ENCODE results near the gene TAS2R40. TPM values are rescaled to one million over a fixed set of nuclear protein-coding genes. Genes with fewer than 3 reads are reported as not detected.
A peak's percentile ranks its signal among the peaks of the same experiment; 100 is the strongest.

The TAS2R40 gene
- total RNA-seq, 2 experiments from 2014 or later, result not detected

DNA sequence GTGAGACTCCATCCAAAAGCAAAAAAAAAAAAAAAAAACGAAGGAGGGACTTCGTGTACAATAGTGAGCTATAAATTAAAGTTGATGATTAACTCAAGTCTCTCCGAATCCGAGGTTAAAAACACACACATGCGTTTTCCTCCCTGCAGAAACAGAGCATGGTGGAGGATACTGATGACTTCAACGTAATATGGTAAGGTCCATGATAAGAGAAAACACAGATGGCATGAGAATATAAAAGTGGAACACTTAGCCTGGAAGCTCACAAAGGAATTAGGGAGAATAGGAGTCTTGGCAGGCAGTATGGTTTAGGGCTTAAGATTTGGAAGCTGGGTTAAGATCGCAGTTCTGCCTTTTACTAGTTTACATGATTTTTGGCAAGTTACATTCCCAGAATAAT lies 21.3 kb downstream of the TAS2R40 start:
- no peaks in the 10 kb centered on the region for H3K27me3 Mint-ChIP-seq
- no peak overlapping the region for H3K4me3 Mint-ChIP-seq
- no peak overlapping the region for H3K27ac Mint-ChIP-seq
- ATAC-seq, result no peak
- peaks cover 27% of the 10 kb centered on the region for H3K36me3 Mint-ChIP-seq
- H3K9me3 Mint-ChIP-seq (ENCODE audit: low read depth), result peaks cover 6% of the 10 kb centered on the region
- CTCF ChIA-PET, result interaction anchor here (0.6 to 7.6 kb wide), 10 partner anchors 14 to 1123 kb away, joined by 3 to 89 read pairs (median 4); partner anchors contain the start of genes CASP2, EPHA1 and GSTK1
- H3K4me1 Mint-ChIP-seq, result peaks cover 71% of the 10 kb centered on the region
- no peak for DNase-seq

DNA sequence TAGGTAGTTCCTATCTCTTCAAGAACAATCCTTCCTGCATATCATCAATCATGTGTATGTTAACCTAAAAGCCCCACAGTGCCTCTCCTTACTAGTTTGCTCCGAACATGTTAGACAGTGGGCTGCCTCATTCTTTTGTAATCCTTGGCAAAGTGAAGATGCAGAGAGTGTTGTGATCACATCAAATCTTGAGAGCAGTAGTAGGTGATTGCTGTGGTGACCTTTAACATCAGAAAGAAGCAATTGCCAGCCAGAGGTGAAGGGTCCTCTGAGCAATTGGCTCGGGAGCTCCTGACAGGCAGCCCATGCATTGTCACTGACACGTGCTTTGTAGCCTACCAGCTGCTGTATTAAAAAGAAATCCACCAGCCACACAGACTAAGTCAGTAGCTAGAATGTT lies 21.8 kb downstream of the TAS2R40 start:
- H3K9me3 Mint-ChIP-seq (ENCODE audit: low read depth), result peaks cover 6% of the 10 kb centered on the region
- peak overlapping the region; percentile 82 for H3K27ac Mint-ChIP-seq
- H3K27me3 Mint-ChIP-seq, result no peaks in the 10 kb centered on the region
- H3K4me3 Mint-ChIP-seq, result no peak overlapping the region
- peaks cover 75% of the 10 kb centered on the region for H3K4me1 Mint-ChIP-seq
- H3K36me3 Mint-ChIP-seq, result peaks cover 30% of the 10 kb centered on the region
- DNase-seq, result no peak
- CTCF ChIA-PET, result interaction anchor here (0.6 to 7.6 kb wide), 10 partner anchors 14 to 1124 kb away, joined by 3 to 89 read pairs (median 4); partner anchors contain the start of genes CASP2, EPHA1 and GSTK1
- no peak for ATAC-seq

DNA sequence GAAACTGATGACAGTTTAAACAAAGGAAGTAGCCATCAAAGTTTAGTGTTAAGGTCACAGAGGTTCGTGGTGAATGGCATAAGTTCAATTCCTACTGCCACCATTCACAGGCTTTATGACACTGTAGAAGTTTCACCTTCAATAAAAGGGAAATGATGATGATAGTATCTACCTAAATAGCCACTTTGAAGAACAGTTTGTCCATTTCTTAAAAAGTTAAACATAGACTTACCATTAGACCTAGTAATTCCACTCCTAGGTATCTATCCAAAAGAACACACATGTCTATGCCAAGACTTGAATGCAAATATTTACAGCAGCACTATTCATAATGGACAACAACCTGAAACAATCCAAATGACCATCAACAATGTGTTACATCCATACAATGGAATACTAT lies 22.5 kb downstream of the TAS2R40 start:
- CTCF ChIA-PET, result interaction anchor here (1.0 to 7.6 kb wide), 10 partner anchors 13 to 492 kb away, joined by 3 to 89 read pairs (median 5); partner anchors contain the start of genes CASP2, EPHA1 and GSTK1
- no peak for DNase-seq

DNA sequence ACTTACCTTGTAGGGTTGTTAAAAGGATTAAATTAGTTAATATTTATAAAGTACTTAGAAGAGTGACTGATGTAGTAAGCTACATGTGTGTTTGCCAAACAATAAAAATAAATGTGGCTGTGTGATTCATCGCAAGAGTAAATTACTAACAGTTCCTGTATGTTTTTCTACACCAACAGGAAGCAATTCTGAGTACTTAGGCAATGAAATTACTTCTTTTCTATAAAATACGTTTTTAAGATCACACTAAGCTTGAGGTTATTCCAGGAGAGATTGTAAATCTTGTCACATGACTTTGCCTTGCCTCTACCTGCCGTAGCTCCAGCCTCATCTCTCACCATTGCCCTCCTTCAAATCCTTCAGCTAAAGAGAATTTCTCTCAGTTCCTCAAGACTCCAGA lies 23.3 kb downstream of the TAS2R40 start:
- CTCF ChIA-PET, result interaction anchor here (0.8 to 7.6 kb wide), 8 partner anchors 12 to 237 kb away, joined by 3 to 89 read pairs (median 6); partner anchors contain the start of genes CASP2 and GSTK1
- peak overlapping the region; percentile 82 for H3K27ac Mint-ChIP-seq
- DNase-seq, result no peak
- peaks cover 10% of the 10 kb centered on the region for H3K9me3 Mint-ChIP-seq (ENCODE audit: low read depth)
- peaks cover 78% of the 10 kb centered on the region for H3K4me1 Mint-ChIP-seq
- H3K4me3 Mint-ChIP-seq, result peak overlapping the region; percentile 14
- H3K27me3 Mint-ChIP-seq, result no peaks in the 10 kb centered on the region
- ATAC-seq, result peak; percentile 73
- H3K36me3 Mint-ChIP-seq, result peaks cover 42% of the 10 kb centered on the region

More for the DNA sequence above, 22.5 kb downstream of the TAS2R40 start:
- peaks cover 77% of the 10 kb centered on the region for H3K4me1 Mint-ChIP-seq
- no peak overlapping the region for H3K4me3 Mint-ChIP-seq
- H3K36me3 Mint-ChIP-seq, result peaks cover 35% of the 10 kb centered on the region
- no peak for ATAC-seq
- no peaks in the 10 kb centered on the region for H3K27me3 Mint-ChIP-seq
- peaks cover 6% of the 10 kb centered on the region for H3K9me3 Mint-ChIP-seq (ENCODE audit: low read depth)
- peak overlapping the region; percentile 82 for H3K27ac Mint-ChIP-seq

DNA sequence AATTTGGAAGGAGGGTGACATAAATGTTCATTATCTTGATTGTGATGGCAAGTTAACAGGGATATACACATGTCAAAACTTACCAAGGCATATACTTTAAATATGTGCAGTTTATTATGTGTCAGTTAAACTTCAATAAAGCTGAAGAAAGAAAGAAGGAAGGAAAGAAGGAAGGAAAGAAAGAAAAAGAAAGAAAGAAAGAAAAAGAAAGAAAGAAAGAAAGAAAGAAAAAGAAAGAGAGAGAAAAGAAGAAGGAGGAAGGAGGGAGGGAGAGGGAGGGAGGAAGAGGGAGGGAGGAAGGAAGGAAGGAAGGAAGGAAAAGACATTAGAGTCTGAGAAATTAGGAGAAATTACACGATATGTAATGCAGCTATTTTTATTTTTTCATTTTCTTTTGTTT lies 25.5 kb downstream of the TAS2R40 start:
- ATAC-seq, result no peak
- no peak for DNase-seq
- peaks cover 84% of the 10 kb centered on the region for H3K4me1 Mint-ChIP-seq
- H3K9me3 Mint-ChIP-seq (ENCODE audit: low read depth), result peaks cover 12% of the 10 kb centered on the region
- peak overlapping the region; percentile 22 for H3K27ac Mint-ChIP-seq
- H3K36me3 Mint-ChIP-seq, result peaks cover 55% of the 10 kb centered on the region
- no peak overlapping the region for H3K4me3 Mint-ChIP-seq
- H3K27me3 Mint-ChIP-seq, result no peaks in the 10 kb centered on the region
- CTCF ChIA-PET, result interaction anchor here (1.0 to 4.6 kb wide), 2 partner anchors 10 to 133 kb away, joined by 4 to 31 read pairs; no protein-coding TSS in a partner anchor

DNA sequence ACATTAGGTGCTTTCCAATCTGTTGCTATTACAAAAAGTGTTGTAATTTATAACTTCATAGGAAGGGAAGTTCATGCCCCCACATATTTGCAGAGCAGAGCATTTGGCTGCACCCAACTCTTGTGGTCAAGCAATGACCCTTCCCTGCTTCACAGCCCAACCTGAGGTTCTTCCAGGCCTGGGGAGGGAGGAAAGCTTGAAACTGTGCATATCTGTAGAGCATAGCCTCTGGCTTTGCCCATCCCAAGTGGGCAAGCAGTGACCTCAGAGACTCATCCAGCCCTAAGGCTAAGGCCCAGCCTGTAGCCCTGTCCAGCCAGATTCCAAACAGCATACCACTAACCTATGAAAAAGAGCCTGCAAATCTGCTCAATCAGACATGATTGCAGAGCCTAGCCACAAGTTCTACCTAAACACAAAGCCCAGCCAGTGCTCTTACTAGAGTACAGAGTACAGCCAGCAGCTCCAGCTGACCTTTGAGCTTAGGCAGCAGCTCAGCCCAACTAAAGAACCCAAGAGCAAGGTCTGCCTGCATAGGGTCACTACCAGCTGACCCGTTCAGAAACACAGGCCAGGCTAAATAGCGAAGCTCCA lies 27.0 kb downstream of the TAS2R40 start:
- peaks cover 18% of the 10 kb centered on the region for H3K9me3 Mint-ChIP-seq (ENCODE audit: low read depth)
- no peak for ATAC-seq
- peaks cover 64% of the 10 kb centered on the region for H3K36me3 Mint-ChIP-seq
- peaks cover 85% of the 10 kb centered on the region for H3K4me1 Mint-ChIP-seq
- no peak overlapping the region for H3K4me3 Mint-ChIP-seq
- H3K27me3 Mint-ChIP-seq, result no peaks in the 10 kb centered on the region
- no peak for DNase-seq
- peak overlapping the region; percentile 25 for H3K27ac Mint-ChIP-seq
- CTCF ChIA-PET, result interaction anchor here (0.9 to 4.6 kb wide), 6 partner anchors 8 to 57 kb away, joined by 4 to 31 read pairs (median 8); partner anchors contain the start of gene GSTK1

DNA sequence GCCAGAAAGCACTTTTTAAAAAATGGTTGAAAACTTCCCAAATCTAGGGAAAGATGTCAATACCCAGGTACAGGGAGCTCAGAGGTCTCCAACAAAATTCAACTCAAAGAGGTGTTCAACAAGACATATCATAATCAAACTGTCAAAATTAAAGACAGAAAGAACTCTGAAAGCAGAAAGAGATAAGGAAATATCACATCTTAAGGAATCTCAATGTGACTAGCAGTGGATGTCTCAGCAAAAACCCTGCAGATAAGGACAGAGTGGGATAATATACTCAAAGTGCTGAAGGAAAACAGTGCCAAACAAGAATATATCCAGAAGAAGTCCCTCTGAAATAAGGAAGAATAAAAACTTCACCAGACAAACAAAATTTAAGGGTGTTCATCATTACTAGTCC lies 28.4 kb downstream of the TAS2R40 start:
- DNase-seq (no peak), ATAC-seq (no peak)
- H3K4me3 Mint-ChIP-seq, result no peak overlapping the region
- H3K36me3 Mint-ChIP-seq, result peaks cover 65% of the 10 kb centered on the region
- no peaks in the 10 kb centered on the region for H3K27me3 Mint-ChIP-seq
- peaks cover 82% of the 10 kb centered on the region for H3K4me1 Mint-ChIP-seq
- CTCF ChIA-PET, result interaction anchor here (1.2 to 2.7 kb wide), 9 partner anchors 8 to 58 kb away, joined by 3 to 21 read pairs (median 5); partner anchors contain the start of genes CASP2 and GSTK1
- H3K9me3 Mint-ChIP-seq (ENCODE audit: low read depth), result peaks cover 21% of the 10 kb centered on the region
- peak overlapping the region; percentile 78 for H3K27ac Mint-ChIP-seq

DNA sequence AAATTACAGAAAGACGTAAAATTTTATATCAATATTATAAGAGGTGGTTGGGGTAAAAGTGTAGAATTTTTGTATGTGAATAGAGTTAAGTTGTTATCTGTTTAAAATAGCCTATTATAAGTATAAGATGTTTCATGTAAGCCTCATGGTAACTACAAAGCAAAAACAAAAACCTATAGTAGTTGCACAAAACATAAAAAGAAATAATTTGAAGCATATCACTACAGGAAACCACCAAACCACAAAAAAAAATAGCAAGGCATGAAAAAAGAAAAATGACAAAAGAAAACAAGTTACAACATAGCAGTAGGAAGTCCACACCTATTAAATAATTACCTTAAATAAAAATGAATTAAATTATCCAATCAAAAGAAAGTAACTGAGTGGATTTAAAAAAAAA lies 29.0 kb downstream of the TAS2R40 start:
- Mint-ChIP-seq H3K4me1 (peaks cover 82% of the 10 kb centered on the region), H3K4me3 (peak overlapping the region; percentile 36), H3K27me3 (no peaks in the 10 kb centered on the region), H3K27ac (peak overlapping the region; percentile 78), H3K36me3 (peaks cover 61% of the 10 kb centered on the region), H3K9me3 (ENCODE audit: low read depth) (peaks cover 21% of the 10 kb centered on the region)
- CTCF ChIA-PET, result interaction anchor here (1.2 to 2.7 kb wide), 7 partner anchors 8 to 57 kb away, joined by 3 to 21 read pairs (median 4); partner anchors contain the start of gene GSTK1
- ATAC-seq (peak; percentile 35), DNase-seq (no peak)

DNA sequence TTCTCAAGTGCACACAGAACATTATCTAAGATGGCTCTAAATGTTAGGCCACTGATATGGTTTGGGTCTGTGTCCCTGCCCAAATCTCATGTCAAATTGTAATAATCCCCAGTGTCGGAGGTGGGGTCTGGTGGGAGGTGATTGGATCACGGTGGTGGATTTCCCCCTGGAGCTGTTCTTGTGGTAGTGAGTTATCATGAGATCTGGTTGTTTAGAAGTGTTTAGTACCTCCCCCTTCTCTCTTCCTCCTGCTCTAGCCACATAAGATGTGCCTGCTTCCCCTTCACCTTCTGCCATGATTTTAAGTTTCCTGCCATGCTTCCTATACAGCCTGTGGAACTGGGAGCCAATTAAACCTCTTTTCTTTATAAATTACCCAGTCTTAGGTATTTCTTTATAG lies 30.2 kb downstream of the TAS2R40 start:
- Mint-ChIP-seq H3K9me3 (ENCODE audit: low read depth) (peaks cover 16% of the 10 kb centered on the region), H3K27me3 (no peaks in the 10 kb centered on the region), H3K4me1 (peaks cover 80% of the 10 kb centered on the region), H3K27ac (peak overlapping the region; percentile 74), H3K4me3 (no peak overlapping the region), H3K36me3 (peaks cover 50% of the 10 kb centered on the region)
- DNase-seq (no peak), ATAC-seq (peak; percentile 38)
- CTCF ChIA-PET, result interaction anchor here (7.5 kb wide), 1 partner anchor 12 kb away, joined by 68 read pairs; no protein-coding TSS in a partner anchor

DNA sequence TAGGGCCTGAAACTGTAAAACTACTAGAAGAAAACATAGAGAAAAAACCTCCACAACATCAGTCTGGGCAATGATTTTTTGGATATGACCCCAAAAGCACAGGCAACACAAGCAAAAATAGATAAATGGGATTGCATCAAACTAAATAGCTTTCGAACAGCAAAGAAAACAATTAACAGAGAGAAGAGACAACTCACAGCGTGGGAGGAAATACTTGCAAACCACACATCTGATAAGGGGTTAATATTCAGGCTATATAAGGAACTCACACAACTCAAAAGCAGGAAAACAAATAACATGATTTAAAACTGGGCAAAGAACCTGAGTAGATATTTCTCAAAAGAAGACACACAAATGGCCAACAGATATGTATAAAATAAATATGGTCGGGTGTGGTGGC lies 33.7 kb downstream of the TAS2R40 start:
- Mint-ChIP-seq H3K27me3 (no peaks in the 10 kb centered on the region), H3K4me1 (peaks cover 76% of the 10 kb centered on the region), H3K9me3 (ENCODE audit: low read depth) (peaks cover 11% of the 10 kb centered on the region), H3K27ac (peak overlapping the region; percentile 66), H3K4me3 (no peak overlapping the region), H3K36me3 (peaks cover 28% of the 10 kb centered on the region)
- DNase-seq, result no peak
- ATAC-seq, result no peak
- CTCF ChIA-PET, result interaction anchor here (0.7 to 7.5 kb wide), 12 partner anchors 9 to 120 kb away, joined by 3 to 68 read pairs (median 4); partner anchors contain the start of genes CASP2 and CLCN1

DNA sequence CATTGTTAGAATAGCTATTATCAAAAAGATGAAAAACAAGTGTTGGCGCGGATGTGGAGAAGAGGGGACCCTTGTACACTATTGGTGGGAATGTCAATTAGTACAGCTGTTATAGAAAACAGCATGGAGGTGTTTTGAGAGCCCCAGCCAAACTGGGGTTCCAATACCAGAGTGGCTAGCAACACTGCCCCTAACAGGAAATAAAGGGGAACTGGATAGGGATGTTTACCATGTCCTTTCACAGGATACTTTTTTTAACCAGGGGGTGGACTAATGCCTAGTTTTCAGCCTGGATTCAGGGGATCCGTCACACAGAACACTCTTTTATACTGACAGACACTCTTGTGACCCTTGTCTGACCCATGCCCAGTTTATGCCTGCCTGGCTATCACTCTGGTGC lies 34.5 kb downstream of the TAS2R40 start:
- DNase-seq (no peak), ATAC-seq (peak; percentile 42)
- no peak overlapping the region for H3K4me3 Mint-ChIP-seq
- CTCF ChIA-PET, result interaction anchor here (0.7 to 7.5 kb wide), 8 partner anchors 9 to 43 kb away, joined by 3 to 68 read pairs (median 6); partner anchors contain the start of gene CASP2
- peaks cover 23% of the 10 kb centered on the region for H3K36me3 Mint-ChIP-seq
- peaks cover 69% of the 10 kb centered on the region for H3K4me1 Mint-ChIP-seq
- no peaks in the 10 kb centered on the region for H3K27me3 Mint-ChIP-seq
- H3K9me3 Mint-ChIP-seq (ENCODE audit: low read depth), result peaks cover 9% of the 10 kb centered on the region
- H3K27ac Mint-ChIP-seq, result peak overlapping the region; percentile 63

DNA sequence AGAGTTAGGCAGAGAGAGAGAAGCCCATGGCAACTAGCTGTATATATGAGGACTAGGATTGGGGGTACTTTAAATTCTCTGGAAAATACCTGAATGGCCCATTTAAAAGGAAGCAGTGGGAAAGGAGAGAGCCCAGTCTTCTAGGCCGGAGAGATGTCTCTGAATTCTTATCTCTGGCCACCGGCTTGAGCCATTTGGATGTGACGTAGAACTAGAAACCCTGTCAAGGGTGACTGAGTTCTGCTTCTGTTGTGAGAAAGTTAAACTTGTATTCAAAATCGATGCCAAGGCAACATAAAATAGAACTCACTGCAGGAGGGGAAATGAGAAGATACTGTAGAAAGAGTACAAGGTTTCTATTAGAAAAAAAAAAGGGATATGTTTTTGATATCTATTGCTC lies 35.1 kb downstream of the TAS2R40 start:
- CTCF ChIA-PET, result interaction anchor here (1.2 to 7.5 kb wide), 6 partner anchors 10 to 42 kb away, joined by 3 to 68 read pairs (median 6); partner anchors contain the start of gene CASP2
- peak overlapping the region; percentile 63 for H3K27ac Mint-ChIP-seq
- DNase-seq, result no peak
- ATAC-seq, result no peak
- H3K4me3 Mint-ChIP-seq, result no peak overlapping the region
- H3K4me1 Mint-ChIP-seq, result peaks cover 67% of the 10 kb centered on the region
- H3K27me3 Mint-ChIP-seq, result no peaks in the 10 kb centered on the region
- peaks cover 20% of the 10 kb centered on the region for H3K36me3 Mint-ChIP-seq
- peaks cover 12% of the 10 kb centered on the region for H3K9me3 Mint-ChIP-seq (ENCODE audit: low read depth)

DNA sequence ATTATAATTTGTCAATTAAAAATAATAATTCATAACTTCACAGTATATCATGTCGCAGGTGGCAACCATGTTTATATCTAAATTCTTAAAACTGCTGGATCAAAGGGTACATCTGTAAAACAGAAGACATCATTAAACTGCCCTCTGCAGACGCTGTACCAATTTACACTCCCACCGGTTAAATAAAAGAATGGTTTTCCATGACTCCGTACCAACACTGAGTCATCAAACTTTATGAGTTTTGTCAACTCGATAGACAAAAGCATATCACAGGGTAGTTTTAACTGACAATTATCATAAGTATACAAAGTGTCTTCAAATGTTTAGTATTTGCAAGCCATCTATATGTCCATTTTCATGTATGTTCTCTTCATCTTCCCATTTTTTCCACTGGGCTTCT lies 35.7 kb downstream of the TAS2R40 start:
- H3K9me3 Mint-ChIP-seq (ENCODE audit: low read depth), result peaks cover 11% of the 10 kb centered on the region
- H3K27ac Mint-ChIP-seq, result peak overlapping the region; percentile 39
- CTCF ChIA-PET, result interaction anchor here (1.2 to 7.5 kb wide), 6 partner anchors 11 to 33 kb away, joined by 3 to 68 read pairs (median 6); partner anchors contain the start of gene CASP2
- H3K27me3 Mint-ChIP-seq, result no peaks in the 10 kb centered on the region
- ATAC-seq (no peak), DNase-seq (no peak)
- H3K4me1 Mint-ChIP-seq, result peaks cover 64% of the 10 kb centered on the region
- no peak overlapping the region for H3K4me3 Mint-ChIP-seq
- peaks cover 18% of the 10 kb centered on the region for H3K36me3 Mint-ChIP-seq
